Panc1 (cell line): ENCODE measurements around the gene MAP3K6. TPM values are rescaled to one million over a fixed set of nuclear protein-coding genes. Genes with fewer than 3 reads are reported as not detected.

Experiments used
- ATAC-seq: fragments of 200-7000 bp; cut with Tn5 transposase; 2 replicates; pipeline ENCODE4 v1.9.1; 2020; ENCODE audit warnings: mild to moderate bottlenecking, moderate library complexity
- BruUV-seq: library from RNA; stranded (reverse); fragments of 400-500 nt; replicated peaks from 2 replicates; lab custom pipeline; 2021; lab: Mats Ljungman, UMichigan
- CTCF ChIA-PET: fragments of 300-600 bp; sonication (Branson Sonifier 250); formaldehyde crosslinking; loops from one replicate; lab custom pipeline; 2022; ENCODE audit warnings: antibody characterized with exemption; lab: Charles Lee
- POLR2A ChIA-PET: fragments of 300-600 bp; sonication (Branson Sonifier 250); formaldehyde crosslinking; loops from one replicate; lab custom pipeline; 2022; ENCODE audit warnings: antibody characterized with exemption; lab: Charles Lee
- DNase-seq: peaks from one replicate; pipeline ENCODE4 v3.0.0-alpha.2; 2010; ENCODE audit warnings: low read depth, low spot score
- H3K27ac ChIP-seq: 2 replicates; pipeline ENCODE4 v1.5.1; 2011; ENCODE audit warnings: mild to moderate bottlenecking, low read length, inconsistent platforms
- H3K27me3 ChIP-seq: fragments of 200-500 bp; sonication (Bioruptor generic); 2 replicates; pipeline ENCODE4 v1.6.0; 2014; ENCODE audit warnings: low read length, inconsistent platforms; ENCODE audit not compliant: control insufficient read depth, insufficient read depth
- H3K36me3 ChIP-seq: fragments of 200-500 bp; sonication (Bioruptor generic); 2 replicates; pipeline ENCODE4 v1.5.1; 2014; ENCODE audit warnings: inconsistent platforms, mild to moderate bottlenecking, low read length, moderate library complexity; ENCODE audit not compliant: control insufficient read depth, insufficient read depth
- H3K4me1 ChIP-seq: 2 replicates; pipeline ENCODE4 v1.5.1; 2011; ENCODE audit warnings: inconsistent platforms, mild to moderate bottlenecking, low read length, moderate library complexity; ENCODE audit not compliant: control insufficient read depth, insufficient read depth
- H3K4me3 ChIP-seq, 2 experiments: 2 replicates each; pipeline ENCODE4 v1.5.1; 2011 to 2012; ENCODE audit warnings: low read depth in 2 of 2, low read length in 2 of 2, mild to moderate bottlenecking in 2 of 2, inconsistent platforms in 1 of 2, moderate library complexity in 1 of 2
- H3K9me3 ChIP-seq: fragments of 200-500 bp; sonication (Bioruptor generic); 2 replicates; pipeline ENCODE4 v1.5.1; 2014; ENCODE audit warnings: low read depth, mild to moderate bottlenecking, inconsistent platforms, low read length, moderate library complexity; ENCODE audit not compliant: control insufficient read depth, insufficient read depth
- CTCF ChIP-seq: fragments of 450-650 bp; IDR thresholded peaks from 2 replicates; pipeline ENCODE4 v1.5.1; 2017; ENCODE audit warnings: mild to moderate bottlenecking
- POLR2AphosphoS5 ChIP-seq: IDR thresholded peaks from 2 replicates; pipeline ENCODE4 v1.6.1; 2012; ENCODE audit warnings: mild to moderate bottlenecking, low read depth, low read length, moderate library complexity
- REST ChIP-seq, 2 experiments: IDR thresholded peaks; 2 replicates each; pipeline ENCODE4 v1.6.1; 2011 to 2012; ENCODE audit warnings: low read depth in 2 of 2, control low read depth in 1 of 2, low read length in 1 of 2, mild to moderate bottlenecking in 1 of 2, moderate library complexity in 1 of 2; ENCODE audit not compliant: insufficient read depth in 1 of 2
- SIN3A ChIP-seq: IDR thresholded peaks from 2 replicates; pipeline ENCODE4 v1.6.1; 2012; ENCODE audit warnings: low read depth, mild to moderate bottlenecking, low read length, moderate library complexity, borderline replicate concordance; ENCODE audit not compliant: insufficient read depth
- TCF7L2 ChIP-seq: IDR thresholded peaks from 2 replicates; pipeline ENCODE4 v1.6.1; 2011; ENCODE audit warnings: mild to moderate bottlenecking, low read depth, low read length, inconsistent platforms
- in situ Hi-C: cut with HindIII; loops from 2 replicates; pipeline ENCODE4 v1.10.0; 2016; ENCODE audit warnings: low sequenced_read_pairs, low pct_unique_long_range_greater_than_20kb
- intact Hi-C: fragments of 100-400 bp; cut with micrococcal nuclease; formaldehyde crosslinking; loops from one replicate; pipeline ENCODE4 v1.10.0; 2022; ENCODE audit not compliant: unreplicated experiment
- total RNA-seq: library from RNA; stranded (reverse); gene quantifications from one replicate; pipeline ENCODE4 v1.2.1, GENCODE V29; 2021; ENCODE audit not compliant: unreplicated experiment

MAP3K6 gene
- total RNA-seq, 1 experiment from 2014 or later = 56.9 TPM

GRCh38 chr1:27380766-27381733, 14.3 kb upstream of the MAP3K6 start:
- no peak overlapping the region for H3K4me3 ChIP-seq
- ATAC-seq = no peak
- no TSS peak for BruUV-seq
- CTCF ChIA-PET = interaction anchor here (0.6 kb wide), 2 partner anchors 11 to 55 kb away, joined by 5 to 13 read pairs; partner anchors contain the start of gene GPR3
- no peaks in the 10 kb centered on the region for H3K36me3 ChIP-seq
- H3K4me1 ChIP-seq = no peaks in the 10 kb centered on the region
- intact Hi-C loops = no loop called here
- in situ Hi-C loops = no loop called here
- DNase-seq = no peak
- POLR2A ChIA-PET = no interaction called here
- H3K9me3 ChIP-seq = no peaks in the 10 kb centered on the region
- TF ChIP-seq SIN3A = no peak
- TF ChIP-seq POLR2AphosphoS5 = no peak
- no peak for TF ChIP-seq REST (IDR thresholded peaks at IDR 0.05; ENCODE audit: insufficient read depth in 1 of 2, low read depth in 2 of 2, low read length in 1 of 2)
- no peak for TF ChIP-seq TCF7L2
- no peak for TF ChIP-seq CTCF
- no peaks in the 10 kb centered on the region for H3K27me3 ChIP-seq
- H3K27ac ChIP-seq = no peak overlapping the region

- H3K9me3 ChIP-seq = no peaks in the 10 kb centered on the region
- no peaks in the 10 kb centered on the region for H3K36me3 ChIP-seq
- no peaks in the 10 kb centered on the region for H3K27me3 ChIP-seq
- DNase-seq = no peak
- in situ Hi-C loops = no loop called here
- H3K4me3 ChIP-seq = no peak overlapping the region
- no TSS peak for BruUV-seq
- no peaks in the 10 kb centered on the region for H3K4me1 ChIP-seq
- H3K27ac ChIP-seq = no peak overlapping the region
- intact Hi-C loops = no loop called here
- TF ChIP-seq REST (IDR thresholded peaks at IDR 0.05; ENCODE audit: insufficient read depth in 1 of 2, low read depth in 2 of 2, low read length in 1 of 2) (no peak), SIN3A (no peak), CTCF (no peak), POLR2AphosphoS5 (no peak), TCF7L2 (no peak)
- POLR2A ChIA-PET = no interaction called here
- CTCF ChIA-PET = no interaction called here
- no peak for ATAC-seq
Measured at GRCh38 chr1:27380224-27380623, 13.5 kb upstream of the MAP3K6 start.
